A549 treated with CORT108297 at 1 μM for 4 hours (cell line): ENCODE data around the gene TP53. TPM values are rescaled to one million over a fixed set of nuclear protein-coding genes. Genes with fewer than 3 reads are reported as not detected.

Source experiments
- total RNA-seq: library from RNA; stranded (reverse); fragments of 200-300 nt; extraction: Qiagen RNA extraction; gene quantifications from 5 replicates; pipeline ENCODE4 v1.2.3, GENCODE V29; 2022

Gene TP53
- total RNA-seq = 49.0 to 53.9 TPM (median 51.0 TPM) in 5 replicates

GRCh38 chr17:7687072-7687907, at the start of gene TP53:
TSS of gene TP53 (minus strand) at chr17:7687490. CDS start at chr17:7676594, 10,896 bp downstream.

GRCh38 chr17:7716901-7717755, 29.8 kb upstream of the TP53 start, which contains the start of gene DNAH2:
TSS of gene DNAH2 (plus strand) at chr17:7717744. CDS start at chr17:7719735, 1,991 bp downstream.

GRCh38 chr17:7704601-7705268, 17.4 kb upstream of the TP53 start, which contains the start of gene EFNB3:
TSS of gene EFNB3 (plus strand) at chr17:7705202. CDS start at chr17:7705599, 397 bp downstream.

DNA sequence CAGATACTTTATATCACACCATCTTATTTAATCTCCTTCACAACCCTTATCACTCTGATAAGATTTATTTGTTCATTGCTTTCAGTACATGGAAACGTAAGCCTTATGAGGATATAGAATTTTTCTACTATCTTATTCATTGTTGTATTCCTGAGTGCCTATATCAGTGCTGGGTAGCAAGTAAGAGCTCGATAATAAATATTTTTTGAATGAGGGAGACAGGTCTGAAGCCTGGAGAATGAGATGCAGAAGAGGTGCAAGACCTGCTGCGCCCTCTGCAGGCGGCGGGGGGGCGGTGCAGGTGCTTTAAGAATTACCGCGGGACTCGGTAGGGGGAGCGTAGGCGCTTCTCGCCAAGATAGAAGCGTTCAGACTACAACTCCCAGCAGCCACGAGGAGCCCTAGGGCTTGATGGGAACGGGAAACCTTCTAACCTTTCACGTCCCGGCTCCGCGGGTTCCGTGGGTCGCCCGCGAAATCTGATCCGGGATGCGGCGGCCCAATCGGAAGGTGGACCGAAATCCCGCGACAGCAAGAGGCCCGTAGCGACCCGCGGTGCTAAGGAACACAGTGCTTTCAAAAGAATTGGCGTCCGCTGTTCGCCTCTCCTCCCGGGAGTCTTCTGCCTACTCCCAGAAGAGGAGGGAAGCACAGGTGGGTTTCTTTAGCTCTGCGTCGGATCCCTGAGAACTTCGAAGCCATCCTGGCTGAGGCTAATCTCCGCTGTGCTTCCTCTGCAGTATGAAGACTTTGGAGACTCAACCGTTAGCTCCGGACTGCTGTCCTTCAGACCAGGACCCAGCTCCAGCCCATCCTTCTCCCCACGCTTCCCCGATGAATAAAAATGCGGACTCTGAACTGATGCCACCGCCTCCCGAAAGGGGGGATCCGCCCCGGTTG, 868 bp upstream of the TP53 start, which contains the start of gene WRAP53:
WRAP53 (plus strand) TSS at position 570 of the 900 bp plus-strand sequence; CDS start at position 742, 172 bp downstream.

GRCh38 chr17:7650509-7651096, 36.7 kb downstream of the TP53 start, which contains the start of gene ATP1B2:
TSS of gene ATP1B2 (plus strand) at chr17:7650926. CDS start at chr17:7651519, 593 bp downstream.

DNA sequence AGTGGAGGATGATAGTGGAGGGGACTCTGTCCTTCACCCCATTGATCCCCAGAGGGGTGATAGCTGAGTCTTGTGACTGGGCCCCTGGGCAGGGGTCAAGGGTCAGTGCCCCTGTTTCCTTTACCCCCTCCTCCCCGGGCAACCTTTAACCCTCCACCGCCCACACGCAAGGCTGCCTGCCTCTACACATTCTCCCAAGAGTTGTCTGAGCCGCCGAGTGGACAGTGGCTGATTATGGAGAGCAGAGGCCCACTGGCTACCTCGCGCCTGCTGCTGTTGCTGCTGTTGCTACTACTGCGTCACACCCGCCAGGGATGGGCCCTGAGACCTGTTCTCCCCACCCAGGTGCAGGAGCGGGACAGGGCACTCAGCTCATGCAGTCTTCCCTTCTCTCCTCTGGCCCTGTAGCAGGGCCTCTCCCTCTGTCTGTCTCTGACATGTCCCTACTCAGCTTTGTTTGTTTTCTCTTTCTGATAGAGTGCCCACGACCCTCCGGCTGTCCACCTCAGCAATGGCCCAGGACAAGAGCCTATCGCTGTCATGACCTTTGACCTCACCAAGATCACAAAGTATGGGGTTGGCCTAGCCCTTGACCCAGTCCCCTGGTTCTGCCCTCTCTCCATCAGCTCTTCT, 57.2 kb downstream of the TP53 start, which contains the start of gene SHBG:
SHBG (plus strand) TSS at position 197 of the 633 bp plus-strand sequence; CDS start at position 235, 38 bp downstream.

DNA sequence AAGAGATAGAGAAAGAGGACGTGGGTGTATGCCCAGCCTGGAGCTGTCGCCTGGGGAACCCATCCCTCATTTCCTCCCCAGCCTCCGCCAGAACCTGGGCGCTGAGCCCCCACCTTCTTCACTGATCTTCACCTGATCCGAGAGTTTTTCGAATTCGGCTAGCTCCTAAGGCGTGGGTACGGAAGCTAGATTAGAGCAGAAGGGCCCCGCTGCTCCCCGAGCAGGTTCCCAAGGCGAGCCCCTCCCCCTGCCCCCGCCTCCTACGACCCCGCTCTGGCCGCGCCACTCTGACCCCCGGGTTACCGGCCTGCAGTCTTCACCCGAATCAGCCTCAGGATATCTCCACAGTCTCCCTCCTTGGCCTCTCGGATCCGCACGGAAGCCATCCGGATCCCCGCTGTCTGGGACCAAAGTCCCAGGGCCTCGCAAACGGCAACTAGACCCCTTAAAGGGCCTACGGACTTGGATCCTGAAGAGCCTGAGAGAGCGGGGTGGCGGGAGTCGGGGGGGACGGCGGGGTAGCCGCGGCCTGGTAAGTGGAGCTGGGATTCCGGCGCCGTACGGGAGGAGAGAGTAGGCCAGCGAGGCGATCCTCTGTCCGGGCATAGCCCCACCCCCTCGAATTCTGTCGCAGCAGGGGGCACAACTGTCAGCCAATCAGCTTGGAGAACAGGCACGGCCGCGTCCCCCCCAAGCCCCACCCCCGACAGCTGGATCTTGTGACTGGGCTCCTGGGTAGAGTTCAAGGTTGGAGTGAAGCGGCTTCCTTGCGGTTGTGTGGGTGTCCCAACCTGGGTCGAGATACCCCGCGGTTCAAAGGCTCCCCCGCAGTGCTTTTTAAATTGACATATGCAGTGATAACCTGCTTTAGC, 59.8 kb downstream of the TP53 start, which contains the start of gene SAT2:
SAT2 (minus strand) TSS at position 572 of the 872 bp plus-strand sequence; CDS start at position 386, 186 bp downstream.

Other genes starting within 250 kb of the TP53 start
- gene FGF11, start 248.0 kb downstream of the TP53 start, total RNA-seq = 0.92 to 1.6 TPM (median 1.4 TPM) in 5 replicates
- 5.2 to 9.8 TPM (median 8.8 TPM) in 5 replicates for gene CHRNB1, start 242.4 kb downstream of the TP53 start, total RNA-seq
- 19.8 to 26.8 TPM (median 24.2 TPM) in 5 replicates for gene ZBTB4, start 207.9 kb downstream of the TP53 start, total RNA-seq
- gene SLC35G6, start 206.0 kb downstream of the TP53 start, total RNA-seq = not detected in 5 replicates
- 65.7 to 84.9 TPM (median 82.6 TPM) in 5 replicates for gene POLR2A, start 203.1 kb downstream of the TP53 start, total RNA-seq
- 9.8 to 14.0 TPM (median 12.8 TPM) in 5 replicates for gene TNFSF12, start 138.4 kb downstream of the TP53 start, total RNA-seq
- gene TNFSF13, start 128.7 kb downstream of the TP53 start, total RNA-seq = 0.61 to 0.79 TPM (median 0.68 TPM) in 5 replicates
- gene SENP3, start 125.6 kb downstream of the TP53 start, total RNA-seq = 97.6 to 109 TPM (median 105 TPM) in 5 replicates
- gene CD68, start 107.9 kb downstream of the TP53 start, total RNA-seq = 30.8 to 38.1 TPM (median 35.8 TPM) in 5 replicates
- 112 to 141 TPM (median 120 TPM) in 5 replicates for gene MPDU1, start 103.6 kb downstream of the TP53 start, total RNA-seq
- gene SOX15, start 97.4 kb downstream of the TP53 start, total RNA-seq = 0.33 to 0.44 TPM (median 0.41 TPM) in 4 of 5 replicates, not detected in the other
- gene FXR2, start 72.6 kb downstream of the TP53 start, total RNA-seq = 51.9 to 64.2 TPM (median 60.4 TPM) in 5 replicates
- gene SAT2, start 59.7 kb downstream of the TP53 start, total RNA-seq = 64.3 to 90.5 TPM (median 85.4 TPM) in 5 replicates
- gene SHBG, start 57.4 kb downstream of the TP53 start, total RNA-seq = 0.35 to 1.0 TPM (median 0.66 TPM) in 5 replicates
- 0.14 to 0.40 TPM (median 0.21 TPM) in 5 replicates for gene ATP1B2, start 36.6 kb downstream of the TP53 start, total RNA-seq
- 33.2 to 50.4 TPM (median 45.9 TPM) in 5 replicates for gene WRAP53, start 987 bp upstream of the TP53 start, total RNA-seq
- gene EFNB3, start 17.7 kb upstream of the TP53 start, total RNA-seq = 1.1 to 1.6 TPM (median 1.5 TPM) in 5 replicates
- 0.01 to 0.05 TPM (median 0.01 TPM) in 3 of 5 replicates, not detected in the others for gene DNAH2, start 30.3 kb upstream of the TP53 start, total RNA-seq
- gene KDM6B, start 146.7 kb upstream of the TP53 start, total RNA-seq = 14.0 to 19.7 TPM (median 16.6 TPM) in 5 replicates
- gene TMEM88, start 167.6 kb upstream of the TP53 start, total RNA-seq = 0.27 to 1.9 TPM (median 0.92 TPM) in 5 replicates
- 178 to 250 TPM (median 228 TPM) in 5 replicates for gene NAA38, start 170.1 kb upstream of the TP53 start, total RNA-seq
- gene CYB5D1, start 170.5 kb upstream of the TP53 start, total RNA-seq = 20.3 to 23.4 TPM (median 21.5 TPM) in 5 replicates
- gene CHD3, start 201.3 kb upstream of the TP53 start, total RNA-seq = 58.9 to 70.4 TPM (median 63.8 TPM) in 5 replicates
- gene RNF227, start 228.8 kb upstream of the TP53 start, total RNA-seq = 1.2 to 1.9 TPM (median 1.5 TPM) in 5 replicates
- 1.7 to 3.1 TPM (median 2.6 TPM) in 5 replicates for gene KCNAB3, start 242.4 kb upstream of the TP53 start, total RNA-seq
- gene TRAPPC1, start 244.5 kb upstream of the TP53 start, total RNA-seq = 298 to 343 TPM (median 309 TPM) in 5 replicates
- 32.1 to 47.2 TPM (median 42.7 TPM) in 5 replicates for gene CNTROB, start 244.7 kb upstream of the TP53 start, total RNA-seq